Measurements from ENCODE around the gene ADI1.
"Not testable (repeated sequence)": the region's sequence is repeated elsewhere in the genome, so short reads cannot be mapped to it uniquely, and the experiment has no call there.

The ADI1 gene

GRCh38 chr2:3453190-3453999, 65.9 kb downstream of the ADI1 start:
- no peak overlapping the region for H3K4me3 ChIP-seq (replicated peaks in 1 of 2; ENCODE audit: low read depth in 2 of 2, low read length in 2 of 2)
- DNase-seq (ENCODE audit: low read depth in 2 of 2) = no peak
- no peak for TF ChIP-seq CTCF (IDR thresholded peaks at IDR 0.05; ENCODE audit: low read depth, low read length)

GRCh38 chr2:3451926-3452671, 67.2 kb downstream of the ADI1 start:
- no peak for DNase-seq (ENCODE audit: low read depth in 2 of 2)
- TF ChIP-seq CTCF (IDR thresholded peaks at IDR 0.05; ENCODE audit: low read depth, low read length) = no peak

GRCh38 chr2:3451169-3451568, 68.2 kb downstream of the ADI1 start:
- H3K4me3 ChIP-seq (replicated peaks in 1 of 2; ENCODE audit: low read depth in 2 of 2, low read length in 2 of 2) = no peak overlapping the region
- no peak for DNase-seq (ENCODE audit: low read depth in 2 of 2)
- TF ChIP-seq CTCF (IDR thresholded peaks at IDR 0.05; ENCODE audit: low read depth, low read length) = no peak

More at GRCh38 chr2:3451926-3452671, 67.2 kb downstream of the ADI1 start:
- no peak overlapping the region for H3K4me3 ChIP-seq (replicated peaks in 1 of 2; ENCODE audit: low read depth in 2 of 2, low read length in 2 of 2)

GRCh38 chr2:3450385-3451010, 68.8 kb downstream of the ADI1 start:
- no peak for TF ChIP-seq CTCF (IDR thresholded peaks at IDR 0.05; ENCODE audit: low read depth, low read length)
- no peak for DNase-seq (ENCODE audit: low read depth in 2 of 2)
- no peak overlapping the region for H3K4me3 ChIP-seq (replicated peaks in 1 of 2; ENCODE audit: low read depth in 2 of 2, low read length in 2 of 2)

GRCh38 chr2:3449936-3450335, 69.4 kb downstream of the ADI1 start:
- no peak for DNase-seq (ENCODE audit: low read depth in 2 of 2)
- no peak for TF ChIP-seq CTCF (IDR thresholded peaks at IDR 0.05; ENCODE audit: low read depth, low read length)
- no peak overlapping the region for H3K4me3 ChIP-seq (replicated peaks in 1 of 2; ENCODE audit: low read depth in 2 of 2, low read length in 2 of 2)

GRCh38 chr2:3449086-3449485, 70.2 kb downstream of the ADI1 start:
- DNase-seq (ENCODE audit: low read depth in 2 of 2) = peak in 1 of 2 donors; percentile 29
- TF ChIP-seq CTCF (IDR thresholded peaks at IDR 0.05; ENCODE audit: low read depth, low read length) = no peak
- no peak overlapping the region for H3K4me3 ChIP-seq (replicated peaks in 1 of 2; ENCODE audit: low read depth in 2 of 2, low read length in 2 of 2)

- not testable (repeated sequence) for H3K4me3 ChIP-seq (replicated peaks in 1 of 2; ENCODE audit: low read depth in 2 of 2, low read length in 2 of 2)
- peak in 1 of 2 donors; percentile 46 for DNase-seq (ENCODE audit: low read depth in 2 of 2)
Observed at GRCh38 chr2:3448441-3448911, 70.9 kb downstream of the ADI1 start.
